HG03280 (cell line): Measurements from ENCODE around the gene MRPL18.
"Not testable (repeated sequence)": the region's sequence is repeated elsewhere in the genome, so short reads cannot be mapped to it uniquely, and the experiment has no call there.

Experiments used
- ATAC-seq: cut with Tn5 transposase; IDR thresholded peaks from one replicate; pipeline ENCODE4 v1.9.1; 2021; ENCODE audit warnings: mild to moderate bottlenecking, moderate library complexity; ENCODE audit not compliant: unreplicated experiment

MRPL18 gene

DNA sequence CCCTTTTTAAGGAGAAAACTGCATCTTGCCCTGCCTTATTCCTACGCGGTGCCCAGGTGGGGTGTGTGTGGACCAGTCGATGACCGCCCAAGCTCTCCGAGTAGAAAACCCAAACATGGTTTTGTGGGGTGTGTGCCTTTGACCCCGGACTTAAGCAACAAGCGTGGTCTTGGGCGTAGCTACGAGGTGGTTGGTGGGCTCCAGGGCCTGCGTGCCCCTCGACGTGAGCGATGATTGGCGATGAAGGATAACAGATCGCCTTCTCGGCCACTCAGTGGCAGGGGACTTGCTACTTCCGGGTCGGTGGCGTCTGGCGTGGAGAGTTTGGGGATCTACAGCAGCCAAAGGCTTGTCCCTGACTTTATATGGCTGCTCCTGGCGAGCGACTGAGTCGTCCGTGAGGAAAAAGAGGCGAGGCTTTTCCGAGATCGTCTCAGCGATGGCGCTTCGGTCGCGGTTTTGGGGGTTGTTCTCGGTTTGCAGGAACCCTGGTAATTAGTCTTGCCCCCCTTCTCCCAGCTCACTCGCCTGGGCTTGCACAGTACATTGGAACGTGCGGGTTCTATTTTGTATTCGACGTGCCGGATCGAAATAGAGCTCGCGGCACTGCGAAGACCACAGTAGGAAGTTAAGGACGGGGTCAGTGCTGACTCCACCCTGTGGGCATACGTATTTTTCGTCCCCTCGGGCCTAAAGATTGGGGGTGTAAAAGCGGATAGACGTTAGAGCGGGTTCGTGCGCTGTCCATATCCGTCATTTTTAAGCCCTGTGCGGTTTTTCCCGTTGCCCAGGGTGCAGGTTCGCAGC is at the start of gene MRPL18:
MRPL18 (plus strand) TSS at position 319 of the 807 bp plus-strand sequence; CDS start at position 440, 121 bp downstream.
- ATAC-seq: peak; percentile 87

DNA sequence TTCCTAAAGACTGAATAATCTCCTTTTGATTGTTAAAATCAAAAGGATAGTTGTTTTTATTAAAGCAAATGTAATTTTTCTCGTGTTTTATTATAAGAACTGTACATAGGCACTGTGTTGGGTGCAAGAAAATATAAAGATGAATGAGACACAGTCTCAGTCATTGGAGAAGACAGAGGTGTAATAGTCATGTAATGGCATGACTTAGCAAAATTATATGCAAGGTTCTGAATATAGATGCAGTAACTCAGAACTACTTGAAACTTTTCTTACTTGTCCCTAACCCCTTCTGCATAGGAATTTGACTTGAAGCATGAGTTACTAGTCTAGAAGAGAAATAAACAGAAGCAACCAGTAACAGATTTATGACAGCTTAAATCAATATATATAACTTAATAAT is 48.1 kb upstream of the MRPL18 start:
- no peak for ATAC-seq

- no peak for ATAC-seq
These were observed 45.2 kb upstream of the MRPL18 start for GRCh38 chr6:159745081-159745480.

GRCh38 chr6:159746759-159747158 is 43.5 kb upstream of the MRPL18 start:
- no peak for ATAC-seq

DNA sequence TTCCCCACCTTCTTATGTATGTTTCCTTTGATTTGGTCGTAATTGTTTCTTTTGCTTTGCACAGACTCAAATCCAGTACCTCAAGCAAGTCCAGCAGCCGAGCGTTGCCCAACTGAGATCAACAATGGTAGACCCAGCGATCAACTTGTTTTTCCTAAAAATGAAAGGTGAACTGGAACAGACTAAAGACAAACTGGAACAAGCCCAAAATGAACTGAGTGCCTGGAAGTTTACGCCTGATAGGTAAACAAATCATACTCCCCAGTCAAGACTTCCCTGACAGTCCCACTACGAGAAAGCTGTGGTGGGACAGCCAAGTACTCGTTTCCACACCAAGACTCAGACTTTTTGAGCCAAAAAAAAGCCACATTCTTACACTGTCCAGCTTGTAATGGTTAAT is 42.1 kb upstream of the MRPL18 start:
- ATAC-seq: not testable (repeated sequence)

DNA sequence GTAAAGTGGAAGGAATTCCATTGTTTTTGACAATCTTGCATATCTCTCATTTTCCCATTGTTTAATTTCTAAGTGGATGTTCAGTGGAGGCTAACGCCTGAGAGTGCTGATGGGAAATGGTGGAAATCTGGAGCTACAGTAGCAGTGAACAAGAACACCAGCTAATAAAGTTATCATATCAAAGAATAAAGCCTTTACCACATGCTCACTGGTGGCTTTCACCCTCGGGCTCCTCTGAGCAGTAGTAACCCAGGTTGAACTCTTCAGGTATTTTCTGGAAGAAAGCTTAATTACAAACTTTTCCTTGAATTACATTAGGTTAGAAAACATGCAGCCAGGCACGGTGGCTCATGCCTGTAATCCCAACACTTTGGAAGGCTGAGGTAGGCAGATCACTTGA is 38.8 kb upstream of the MRPL18 start:
- no peak for ATAC-seq

GRCh38 chr6:159753081-159753872 is 37.0 kb upstream of the MRPL18 start:
- ATAC-seq: no peak

GRCh38 chr6:159754401-159754800 is 35.9 kb upstream of the MRPL18 start:
- no peak for ATAC-seq

- ATAC-seq: no peak
These were observed 35.0 kb upstream of the MRPL18 start for GRCh38 chr6:159754959-159755914.

- no peak for ATAC-seq
These were observed 33.8 kb upstream of the MRPL18 start for GRCh38 chr6:159756508-159756907.

DNA sequence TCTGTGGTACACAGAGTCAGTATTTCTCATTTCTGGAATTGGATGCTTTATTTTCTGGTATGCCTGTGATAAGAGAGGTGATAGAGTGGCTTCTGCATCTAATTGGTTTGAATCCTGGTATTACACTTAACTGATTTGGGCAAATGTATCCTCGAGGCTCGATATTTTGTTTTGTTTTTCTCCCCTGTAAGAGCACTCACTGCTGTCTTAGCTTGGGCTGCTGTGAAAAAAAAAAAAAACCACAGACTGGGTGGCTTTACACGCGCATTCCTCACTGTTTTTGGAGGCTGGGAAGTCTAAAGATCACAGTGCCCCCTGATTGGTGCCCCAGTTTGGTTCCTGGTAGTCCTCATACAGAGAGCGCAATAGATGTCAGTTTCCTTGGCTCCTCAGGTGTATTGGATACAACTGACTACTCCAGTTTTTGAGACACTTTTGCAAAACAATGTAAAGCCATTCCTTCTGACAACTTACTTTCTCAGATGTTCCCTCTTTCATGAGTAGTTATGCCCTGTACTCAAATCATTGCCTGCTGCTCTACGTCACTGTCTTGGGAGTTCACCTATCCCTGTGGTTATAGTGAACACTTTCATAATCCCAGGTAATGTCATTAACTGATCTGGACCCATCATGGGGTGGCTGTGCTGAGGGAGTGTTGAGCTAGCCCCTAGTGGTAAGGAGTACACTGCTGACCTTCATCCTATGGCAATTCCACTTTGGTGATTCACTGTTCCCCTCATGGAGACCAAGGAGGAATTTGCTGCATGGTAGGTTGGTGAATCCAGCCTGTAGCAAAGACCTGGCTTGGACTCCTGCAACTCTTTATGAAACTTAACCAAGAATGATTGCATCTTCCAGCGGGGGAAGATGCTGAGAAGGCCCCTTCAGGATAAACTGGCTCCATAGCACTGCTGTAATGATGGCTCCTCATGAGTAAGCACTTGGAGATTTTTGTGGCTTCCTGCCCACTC is 32.0 kb upstream of the MRPL18 start:
- no peak for ATAC-seq

- no peak for ATAC-seq
These were observed 30.6 kb upstream of the MRPL18 start for GRCh38 chr6:159759645-159760044.

DNA sequence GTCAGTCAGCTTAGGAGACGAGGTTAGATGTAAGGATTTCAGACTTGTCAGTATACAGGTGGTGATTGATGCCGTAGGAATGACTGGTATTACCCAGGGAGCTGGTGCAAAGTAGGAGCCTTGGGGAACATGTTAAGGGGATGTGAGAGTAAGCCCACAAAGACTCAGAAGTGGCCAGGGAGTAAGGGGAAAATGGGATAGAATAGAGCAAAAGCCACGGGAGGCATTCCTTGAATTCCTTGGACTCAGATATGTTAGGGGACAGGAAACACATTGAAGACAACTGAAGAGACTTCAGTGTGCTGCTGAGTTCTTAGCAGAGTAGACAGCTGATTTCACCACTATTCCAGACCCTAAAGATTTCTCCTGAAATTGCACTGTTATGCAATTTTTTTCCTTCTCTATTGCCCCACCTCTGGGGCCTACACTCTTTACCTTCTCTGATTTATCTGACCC is 29.6 kb upstream of the MRPL18 start:
- ATAC-seq: no peak

GRCh38 chr6:159761129-159761872 is 29.0 kb upstream of the MRPL18 start:
- ATAC-seq: peak; percentile 1

DNA sequence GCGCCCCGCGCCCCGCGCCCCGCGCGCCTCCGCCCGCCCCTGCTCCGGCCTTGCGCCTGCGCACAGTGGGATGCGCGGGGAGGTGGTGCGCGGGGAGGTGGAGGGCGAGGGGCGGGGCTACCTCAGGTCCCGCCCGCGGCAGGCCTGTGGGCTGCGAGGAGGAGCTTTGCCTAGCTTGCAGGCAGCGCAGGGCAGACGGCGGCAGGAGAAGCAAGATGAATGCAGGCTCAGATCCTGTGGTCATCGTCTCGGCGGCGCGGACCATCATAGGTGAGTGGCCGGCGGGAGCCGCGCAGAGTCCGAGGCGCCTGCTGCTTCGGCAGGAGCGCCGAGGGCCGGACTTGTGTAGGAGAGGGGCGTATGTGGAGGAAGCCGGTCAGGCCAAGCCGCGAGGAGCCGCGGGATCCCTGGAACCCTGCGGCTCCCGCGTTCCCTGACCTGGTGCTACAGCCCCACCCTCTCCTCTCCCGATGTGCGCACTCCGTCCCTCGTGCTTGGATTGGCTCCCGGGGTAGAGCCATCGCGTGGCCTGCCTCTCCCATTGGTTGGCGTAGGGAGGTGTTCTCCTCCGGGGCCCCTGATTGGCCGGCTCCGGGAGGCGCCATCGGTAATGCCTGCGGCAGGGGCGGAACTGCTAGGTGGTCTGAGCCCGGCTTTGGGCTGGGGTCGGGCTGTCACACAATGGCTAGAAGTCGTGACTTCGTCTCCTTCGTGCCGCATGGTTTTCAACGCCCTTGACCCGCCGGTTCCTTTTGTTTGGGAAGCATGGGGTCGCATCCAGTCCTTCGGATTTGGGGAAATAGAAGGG is 28.2 kb upstream of the MRPL18 start, which contains the start of gene ACAT2:
ACAT2 (plus strand) TSS at position 173 of the 808 bp plus-strand sequence; CDS start at position 216, 43 bp downstream.
- ATAC-seq: peak; percentile 97

- ATAC-seq: peak; percentile 5
These were observed 27.5 kb upstream of the MRPL18 start for GRCh38 chr6:159762681-159763293.

GRCh38 chr6:159766906-159767305 is 23.4 kb upstream of the MRPL18 start:
- no peak for ATAC-seq

DNA sequence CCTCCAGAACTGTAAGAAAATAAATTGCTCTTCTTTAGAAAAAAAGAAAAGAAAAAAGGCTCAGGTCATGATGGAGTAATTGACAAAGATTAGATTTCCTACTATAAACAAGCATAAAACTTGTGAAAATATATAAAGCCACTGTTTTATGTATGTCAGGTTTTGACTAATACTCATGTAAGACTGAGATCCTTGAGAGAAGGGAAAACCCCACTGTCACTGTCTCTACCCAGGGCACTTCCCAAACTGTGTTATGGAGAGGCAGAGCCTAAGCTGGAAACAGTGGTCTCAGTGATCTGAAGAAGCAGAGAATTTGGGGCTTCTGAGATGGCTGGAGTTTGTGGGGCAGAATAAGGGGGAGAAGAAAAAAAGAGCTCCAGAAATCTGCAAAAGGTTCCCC is 20.8 kb upstream of the MRPL18 start:
- no peak for ATAC-seq
